Stimulated activated CD8-positive, alpha-beta memory T cell treated with anti-CD3 and anti-CD28 coated beads, Interleukin-15, amount 100 ng/mL, for 24 hours (primary cell): ENCODE data around the gene FAM153A.
"Not testable (repeated sequence)": the region's sequence is repeated elsewhere in the genome, so short reads cannot be mapped to it uniquely, and the experiment has no call there.

Source experiments
- DNase-seq: peaks from one replicate; pipeline ENCODE4 v3.0.0-alpha.2; 2020; ENCODE audit warnings: low read depth

FAM153A gene

GRCh38 chr5:177724858-177725257 is 57.8 kb downstream of the FAM153A start:
- DNase-seq = not testable (repeated sequence)

- DNase-seq = not testable (repeated sequence)
Observed at GRCh38 chr5:177723831-177724485, 58.7 kb downstream of the FAM153A start.

GRCh38 chr5:177722829-177723228 is 59.9 kb downstream of the FAM153A start:
- not testable (repeated sequence) for DNase-seq

- not testable (repeated sequence) for DNase-seq
Observed at GRCh38 chr5:177719989-177720388, 62.7 kb downstream of the FAM153A start.

GRCh38 chr5:177715423-177715822 is 67.3 kb downstream of the FAM153A start:
- DNase-seq = not testable (repeated sequence)

- DNase-seq = not testable (repeated sequence)
Observed at GRCh38 chr5:177696100-177696499, 86.6 kb downstream of the FAM153A start.

GRCh38 chr5:177695356-177695930 is 87.3 kb downstream of the FAM153A start:
- DNase-seq = not testable (repeated sequence)

- DNase-seq = not testable (repeated sequence)
Observed at GRCh38 chr5:177694518-177694835, 88.2 kb downstream of the FAM153A start.

GRCh38 chr5:177693671-177694517 is 88.8 kb downstream of the FAM153A start:
- DNase-seq = not testable (repeated sequence)

- not testable (repeated sequence) for DNase-seq
Observed at GRCh38 chr5:177692969-177693368, 89.7 kb downstream of the FAM153A start.

- not testable (repeated sequence) for DNase-seq
Observed at GRCh38 chr5:177692507-177692906, 90.2 kb downstream of the FAM153A start.

- not testable (repeated sequence) for DNase-seq
Observed at GRCh38 chr5:177689011-177689610, 93.6 kb downstream of the FAM153A start.

- DNase-seq = not testable (repeated sequence)
Observed at GRCh38 chr5:177688091-177688490, 94.6 kb downstream of the FAM153A start.

GRCh38 chr5:177681920-177682319 is 100.8 kb downstream of the FAM153A start:
- not testable (repeated sequence) for DNase-seq
